ENCODE results near the gene RAB4B.
"Not testable (repeated sequence)": the region's sequence is repeated elsewhere in the genome, so short reads cannot be mapped to it uniquely, and the experiment has no call there.

GRCh38 chr19:40826699-40827385 is 48.8 kb downstream of the RAB4B start:
- not testable (repeated sequence) for TF ChIP-seq CTCF, POLR2A (IDR thresholded peaks at IDR 0.05)
